H1 (cell line): ENCODE data around the gene ING4. TPM values are rescaled to one million over a fixed set of nuclear protein-coding genes. Genes with fewer than 3 reads are reported as not detected.

Source experiments
- CBX5 ChIP-seq: fragments of 300-800, 300-1000 bp; sonication (generic); IDR thresholded peaks from 2 replicates; pipeline ENCODE4 v1.7.1; 2016; ENCODE audit warnings: antibody characterized with exemption, low read length, low read depth
- JUND ChIP-seq: IDR thresholded peaks from 2 replicates; pipeline ENCODE4 v1.6.1; 2011; ENCODE audit warnings: mild to moderate bottlenecking, improper control_type of control experiment, low read length
- KDM4A ChIP-seq: IDR thresholded peaks from one replicate; pipeline ENCODE4 v1.7.1; 2012; ENCODE audit warnings: low read depth, mild to moderate bottlenecking, moderate library complexity, low read length, inconsistent platforms; ENCODE audit not compliant: severe bottlenecking
- TAF1 ChIP-seq: IDR thresholded peaks from 2 replicates; pipeline ENCODE4 v1.6.1; 2011; ENCODE audit warnings: mild to moderate bottlenecking, low read depth, low read length
- polyA plus RNA-seq, 7 experiments: library from polyadenylated mRNA; depleted of rRNA in 3 of 7; stranded (reverse) in 5 of 7; unstranded in 2 of 7; fragments of >200 nt in 5 of 7; fragments of 200-250 nt in 2 of 7; gene quantifications; 1 replicate in 5 of 7; 2 replicates in 1 of 7; 4 replicates in 1 of 7; pipeline versions ENCODE4 v1.2.1 to v1.2.3, GENCODE V29; 2011 to 2013; ENCODE audit warnings: missing spikeins in 2 of 7, mixed read lengths in 2 of 7
- total RNA-seq: library from RNA; stranded (reverse); fragmentation: NEBNext Ultra II Directional; extraction: Animal tissue kit (Norgen Biotek cat#: 25700); gene quantifications from 2 replicates; pipeline ENCODE4 v1.2.1, GENCODE V29; 2021
- TF ChIP-seq, protein P1 (sequence below), 3 experiments: IDR thresholded peaks; 1 replicate in 2 of 3; 2 replicates in 1 of 3; pipeline versions ENCODE4 v1.5.1 to v1.6.1; 2011; ENCODE audit warnings: low read length in 3 of 3, mild to moderate bottlenecking in 3 of 3, inconsistent platforms in 2 of 3, low read depth in 1 of 3, moderate library complexity in 1 of 3; ENCODE audit not compliant: insufficient read depth in 1 of 3; ENCODE audit errors: control extremely low read depth in 1 of 3
- TF ChIP-seq, protein P2 (sequence below): IDR thresholded peaks from 2 replicates; pipeline ENCODE4 v1.6.1; 2012; ENCODE audit warnings: inconsistent platforms

Gene ING4
- total and polyA plus RNA-seq, 2 of the 8 experiments (the other 6 are each of a cell fraction or from before 2014, with no cell fraction given) = 22.9 to 28.6 TPM

DNA sequence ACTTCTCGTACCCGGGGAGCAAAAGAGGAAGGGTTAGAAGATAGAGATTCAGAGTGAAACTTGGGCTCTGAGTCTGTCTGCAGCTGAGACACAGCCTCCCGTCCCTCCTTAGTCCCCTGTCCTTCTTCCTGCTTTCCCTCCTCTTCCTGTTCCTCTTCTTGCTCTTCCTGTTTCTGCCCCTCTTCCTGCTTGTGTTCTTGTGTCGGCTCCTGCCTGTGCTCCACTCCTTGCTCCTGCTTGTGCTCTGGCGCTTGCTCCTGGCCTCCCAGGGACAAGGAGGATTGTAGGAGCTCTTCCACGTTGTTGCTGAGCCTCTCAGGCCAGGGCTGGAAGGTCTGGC is 18.7 kb downstream of the ING4 start (continued):
- no peak for TF ChIP-seq CBX5
- TF ChIP-seq, protein P1, sequence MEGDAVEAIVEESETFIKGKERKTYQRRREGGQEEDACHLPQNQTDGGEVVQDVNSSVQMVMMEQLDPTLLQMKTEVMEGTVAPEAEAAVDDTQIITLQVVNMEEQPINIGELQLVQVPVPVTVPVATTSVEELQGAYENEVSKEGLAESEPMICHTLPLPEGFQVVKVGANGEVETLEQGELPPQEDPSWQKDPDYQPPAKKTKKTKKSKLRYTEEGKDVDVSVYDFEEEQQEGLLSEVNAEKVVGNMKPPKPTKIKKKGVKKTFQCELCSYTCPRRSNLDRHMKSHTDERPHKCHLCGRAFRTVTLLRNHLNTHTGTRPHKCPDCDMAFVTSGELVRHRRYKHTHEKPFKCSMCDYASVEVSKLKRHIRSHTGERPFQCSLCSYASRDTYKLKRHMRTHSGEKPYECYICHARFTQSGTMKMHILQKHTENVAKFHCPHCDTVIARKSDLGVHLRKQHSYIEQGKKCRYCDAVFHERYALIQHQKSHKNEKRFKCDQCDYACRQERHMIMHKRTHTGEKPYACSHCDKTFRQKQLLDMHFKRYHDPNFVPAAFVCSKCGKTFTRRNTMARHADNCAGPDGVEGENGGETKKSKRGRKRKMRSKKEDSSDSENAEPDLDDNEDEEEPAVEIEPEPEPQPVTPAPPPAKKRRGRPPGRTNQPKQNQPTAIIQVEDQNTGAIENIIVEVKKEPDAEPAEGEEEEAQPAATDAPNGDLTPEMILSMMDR (IDR thresholded peaks at IDR 0.05; ENCODE audit: control extremely low read depth in 1 of 3, insufficient read depth in 1 of 3, low read depth in 1 of 3, low read length in 3 of 3) = no peak
- no peak for TF ChIP-seq JUND
- TF ChIP-seq, protein P2, sequence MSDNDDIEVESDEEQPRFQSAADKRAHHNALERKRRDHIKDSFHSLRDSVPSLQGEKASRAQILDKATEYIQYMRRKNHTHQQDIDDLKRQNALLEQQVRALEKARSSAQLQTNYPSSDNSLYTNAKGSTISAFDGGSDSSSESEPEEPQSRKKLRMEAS = no peak
- TF ChIP-seq TAF1 = no peak
- TF ChIP-seq KDM4A = no peak
